H1 (cell line): ENCODE results near the gene SPOP. TPM values are rescaled to one million over a fixed set of nuclear protein-coding genes. Genes with fewer than 3 reads are reported as not detected.

Source experiments
- CTCF ChIA-PET: fragments of 300-600 bp; sonication (Branson Sonifier 250); formaldehyde crosslinking; loops from one replicate; lab custom pipeline; 2021; ENCODE audit not compliant: partially characterized antibody; lab: Charles Lee
- POLR2A ChIA-PET: fragments of 300-600 bp; sonication (Branson Sonifier 250); formaldehyde crosslinking; loops from one replicate; lab custom pipeline; 2021; ENCODE audit warnings: inconsistent platforms; ENCODE audit not compliant: partially characterized antibody; lab: Charles Lee
- DNase-seq, 2 experiments: peaks; one replicate each; pipeline versions ENCODE4 v3.0.0 to v3.0.0-alpha.2; 2010 to 2022; ENCODE audit warnings: low spot score in 2 of 2, low read depth in 1 of 2, mixed read lengths in 1 of 2
- FAIRE-seq: peaks from 2 replicates; lab custom pipeline; 2011; peaks lifted over from hg19 to GRCh38; lab: Jason Lieb, UNC
- H2AFZ ChIP-seq: 2 replicates; pipeline ENCODE4 v1.8.1; 2012; ENCODE audit warnings: low read length, inconsistent platforms
- H2AK5ac ChIP-seq: 2 replicates; pipeline ENCODE4 v1.6.1; 2013; ENCODE audit warnings: low read depth, low read length
- H2BK120ac ChIP-seq: replicated peaks from 2 replicates; pipeline ENCODE3; 2013; ENCODE audit warnings: low read depth, low read length, inconsistent platforms
- H2BK12ac ChIP-seq: 2 replicates; pipeline ENCODE4 v1.6.1; 2013; ENCODE audit warnings: low read depth, low read length
- H2BK15ac ChIP-seq: 2 replicates; pipeline ENCODE4 v1.6.1; 2013; ENCODE audit warnings: low read length
- H2BK20ac ChIP-seq: 2 replicates; pipeline ENCODE4 v1.6.1; 2013; ENCODE audit warnings: low read length
- H2BK5ac ChIP-seq: 2 replicates; pipeline ENCODE4 v1.6.1; 2013; ENCODE audit warnings: low read depth, low read length
- H3K14ac ChIP-seq: 2 replicates; pipeline ENCODE4 v1.6.1; 2013; ENCODE audit warnings: inconsistent platforms; ENCODE audit not compliant: insufficient read length
- H3K18ac ChIP-seq: 2 replicates; pipeline ENCODE4 v1.6.1; 2013; ENCODE audit warnings: low read length; ENCODE audit errors: extremely low read depth
- H3K23ac ChIP-seq: 2 replicates; pipeline ENCODE4 v1.6.1; 2013; ENCODE audit warnings: inconsistent platforms; ENCODE audit not compliant: insufficient read length
- H3K23me2 ChIP-seq: 2 replicates; pipeline ENCODE4 v1.6.1; 2013; ENCODE audit warnings: low read depth, low read length
- H3K27ac ChIP-seq: 2 replicates; pipeline ENCODE4 v1.6.1; 2011; ENCODE audit warnings: low read depth, low read length, inconsistent platforms
- H3K27me3 ChIP-seq, 4 experiments: replicated peaks in 1 of 4; 1 replicate in 1 of 4; 2 replicates in 3 of 4; pipeline versions ENCODE4 v1.6.1 to v1.8.1; 2011 to 2013; ENCODE audit warnings: low read length in 3 of 4, mild to moderate bottlenecking in 3 of 4, inconsistent platforms in 2 of 4, mixed read lengths in 2 of 4, moderate library complexity in 1 of 4; ENCODE audit not compliant: control insufficient read depth in 3 of 4, insufficient read depth in 3 of 4; ENCODE audit errors: extremely low read depth in 1 of 4
- H3K36me3 ChIP-seq, 4 experiments: 2 replicates each; pipeline versions ENCODE4 v1.6.1 to v1.8.1; 2011 to 2013; ENCODE audit warnings: mild to moderate bottlenecking in 4 of 4, low read length in 3 of 4, moderate library complexity in 2 of 4, control low read depth in 1 of 4, inconsistent platforms in 1 of 4; ENCODE audit not compliant: insufficient read depth in 4 of 4, control insufficient read depth in 2 of 4
- H3K4ac ChIP-seq: replicated peaks from 2 replicates; pipeline ENCODE3; 2013; ENCODE audit warnings: low read length, low read depth, mixed read lengths, inconsistent platforms; ENCODE audit not compliant: insufficient read length
- H3K4me1 ChIP-seq, 4 experiments: replicated peaks in 1 of 4; 1 replicate in 1 of 4; 2 replicates in 3 of 4; pipeline versions ENCODE4 v1.6.1 to v1.8.1; 2011 to 2013; ENCODE audit warnings: low read length in 3 of 4, inconsistent platforms in 2 of 4, mixed read lengths in 1 of 4; ENCODE audit not compliant: insufficient read depth in 4 of 4, control insufficient read depth in 3 of 4
- H3K4me2 ChIP-seq, 2 experiments: 2 replicates each; pipeline versions ENCODE4 v1.6.1 to v1.8.1; 2011 to 2013; ENCODE audit warnings: low read depth in 2 of 2, low read length in 2 of 2, control low read depth in 1 of 2, inconsistent platforms in 1 of 2, mild to moderate bottlenecking in 1 of 2; ENCODE audit not compliant: insufficient read depth in 1 of 2
- H3K4me3 ChIP-seq, 4 experiments: fragments of 200-600, 300-600 bp in 1 of 4; sonication (generic), shearing (Covaris generic), sonication (Bioruptor Twin) in 1 of 4; 2 replicates each; pipeline versions ENCODE4 v1.5.1 to v1.8.1; 2011 to 2016; ENCODE audit warnings: low read length in 4 of 4, low read depth in 3 of 4, control low read depth in 2 of 4, inconsistent platforms in 2 of 4, mild to moderate bottlenecking in 2 of 4, mixed read lengths in 1 of 4, moderate library complexity in 1 of 4; ENCODE audit not compliant: insufficient read depth in 2 of 4; ENCODE audit errors: extremely low read depth in 1 of 4
- H3K56ac ChIP-seq: replicated peaks from 2 replicates; pipeline ENCODE3; 2013; ENCODE audit warnings: low read depth, mild to moderate bottlenecking, mixed read lengths, low read length, inconsistent platforms; ENCODE audit not compliant: insufficient read length
- H3K79me1 ChIP-seq: 2 replicates; pipeline ENCODE4 v1.6.1; 2013; ENCODE audit warnings: low read depth, low read length, control low read depth
- H3K79me2 ChIP-seq, 2 experiments: 2 replicates each; pipeline versions ENCODE4 v1.6.1 to v1.8.1; 2012 to 2013; ENCODE audit warnings: low read length in 2 of 2, mild to moderate bottlenecking in 2 of 2, inconsistent platforms in 1 of 2; ENCODE audit not compliant: insufficient read depth in 2 of 2, control insufficient read depth in 1 of 2
- H3K9ac ChIP-seq, 4 experiments: replicated peaks in 1 of 4; 1 replicate in 1 of 4; 2 replicates in 3 of 4; pipeline versions ENCODE4 v1.6.1 to v1.8.1; 2011 to 2013; ENCODE audit warnings: low read depth in 3 of 4, low read length in 3 of 4, control low read depth in 2 of 4, mild to moderate bottlenecking in 2 of 4, moderate library complexity in 2 of 4, inconsistent platforms in 1 of 4; ENCODE audit errors: extremely low read depth in 1 of 4
- H3K9me3 ChIP-seq, 2 experiments: 2 replicates each; pipeline versions ENCODE4 v1.6.1 to v1.8.1; 2012 to 2013; ENCODE audit warnings: mild to moderate bottlenecking in 2 of 2, moderate library complexity in 2 of 2, control low read depth in 1 of 2, inconsistent platforms in 1 of 2, low read depth in 1 of 2, low read length in 1 of 2, mixed read lengths in 1 of 2; ENCODE audit not compliant: insufficient read depth in 2 of 2
- H4K20me1 ChIP-seq, 2 experiments: replicated peaks in 1 of 2; 2 replicates each; pipeline versions ENCODE3 to v1.8.1; 2011 to 2013; ENCODE audit warnings: inconsistent platforms in 2 of 2, low read length in 2 of 2, mild to moderate bottlenecking in 1 of 2; ENCODE audit not compliant: insufficient read depth in 2 of 2, control insufficient read depth in 1 of 2
- H4K5ac ChIP-seq: 2 replicates; pipeline ENCODE4 v1.6.1; 2013; ENCODE audit warnings: low read length, low read depth, mixed read lengths, inconsistent platforms; ENCODE audit not compliant: insufficient read length
- H4K8ac ChIP-seq: 2 replicates; pipeline ENCODE4 v1.8.0; 2013; ENCODE audit warnings: mild to moderate bottlenecking, moderate library complexity, low read length, inconsistent platforms; ENCODE audit not compliant: insufficient read depth; ENCODE audit errors: extremely low read depth
- H4K91ac ChIP-seq: replicated peaks from 2 replicates; pipeline ENCODE3; 2013; ENCODE audit warnings: low read length, mixed read lengths, inconsistent platforms; ENCODE audit not compliant: insufficient read length
- NANOG ChIP-seq: IDR thresholded peaks from 2 replicates; pipeline ENCODE4 v1.6.1; 2011; ENCODE audit warnings: low read length, low read depth, mild to moderate bottlenecking, inconsistent platforms; ENCODE audit not compliant: insufficient read depth, poor library complexity, severe bottlenecking
- PHF8 ChIP-seq: fragments of 200-600 bp; sonication (generic); conservative IDR thresholded peaks from 2 replicates; pipeline ENCODE4 v1.7.1; 2012; ENCODE audit warnings: low read depth, mild to moderate bottlenecking, inconsistent platforms, low read length, moderate library complexity
- RXRA ChIP-seq: IDR thresholded peaks from 2 replicates; pipeline ENCODE4 v1.6.1; 2011; ENCODE audit warnings: low read depth, mild to moderate bottlenecking, low read length, moderate library complexity; ENCODE audit not compliant: insufficient read depth
- SP2 ChIP-seq: IDR thresholded peaks from 2 replicates; pipeline ENCODE4 v1.6.1; 2012; ENCODE audit warnings: mild to moderate bottlenecking, low read length, inconsistent platforms
- SP4 ChIP-seq: IDR thresholded peaks from 2 replicates; pipeline ENCODE4 v1.6.1; 2012; ENCODE audit warnings: low read length, inconsistent platforms
- TAF7 ChIP-seq: optimal IDR thresholded peaks from 2 replicates; pipeline ENCODE3; 2011; ENCODE audit warnings: low read depth, mild to moderate bottlenecking, inconsistent platforms, low read length, moderate library complexity, borderline replicate concordance
- WGBS, 2 experiments: shearing (Covaris generic) in 1 of 2; methylation state at CpG; one replicate each; pipeline versions ENCODE4 v1.1.6 to v1.1.7; 2013 to 2015; ENCODE audit warnings: low lambda C conversion rate in 2 of 2, mixed read lengths in 2 of 2, inconsistent platforms in 1 of 2, low coverage in 1 of 2, missing lambda C conversion rate in 1 of 2; ENCODE audit not compliant: insufficient replicate concordance in 2 of 2, insufficient coverage in 1 of 2, insufficient read length in 1 of 2; ENCODE audit errors: extremely low coverage in 1 of 2, missing lambda C conversion rate in 1 of 2; 5-methylcytosine and 5-hydroxymethylcytosine counted together
- polyA plus RNA-seq, 7 experiments: library from polyadenylated mRNA; depleted of rRNA in 3 of 7; stranded (reverse) in 5 of 7; unstranded in 2 of 7; fragments of >200 nt in 5 of 7; fragments of 200-250 nt in 2 of 7; gene quantifications; 1 replicate in 5 of 7; 2 replicates in 1 of 7; 4 replicates in 1 of 7; pipeline versions ENCODE4 v1.2.1 to v1.2.3, GENCODE V29; 2011 to 2013; ENCODE audit warnings: missing spikeins in 2 of 7, mixed read lengths in 2 of 7
- total RNA-seq: library from RNA; stranded (reverse); fragmentation: NEBNext Ultra II Directional; extraction: Animal tissue kit (Norgen Biotek cat#: 25700); gene quantifications from 2 replicates; pipeline ENCODE4 v1.2.1, GENCODE V29; 2021

Gene SPOP
- total and polyA plus RNA-seq, 2 of the 8 experiments (the other 6 are each of a cell fraction or from before 2014, with no cell fraction given), result 13.3 to 25.6 TPM

DNA sequence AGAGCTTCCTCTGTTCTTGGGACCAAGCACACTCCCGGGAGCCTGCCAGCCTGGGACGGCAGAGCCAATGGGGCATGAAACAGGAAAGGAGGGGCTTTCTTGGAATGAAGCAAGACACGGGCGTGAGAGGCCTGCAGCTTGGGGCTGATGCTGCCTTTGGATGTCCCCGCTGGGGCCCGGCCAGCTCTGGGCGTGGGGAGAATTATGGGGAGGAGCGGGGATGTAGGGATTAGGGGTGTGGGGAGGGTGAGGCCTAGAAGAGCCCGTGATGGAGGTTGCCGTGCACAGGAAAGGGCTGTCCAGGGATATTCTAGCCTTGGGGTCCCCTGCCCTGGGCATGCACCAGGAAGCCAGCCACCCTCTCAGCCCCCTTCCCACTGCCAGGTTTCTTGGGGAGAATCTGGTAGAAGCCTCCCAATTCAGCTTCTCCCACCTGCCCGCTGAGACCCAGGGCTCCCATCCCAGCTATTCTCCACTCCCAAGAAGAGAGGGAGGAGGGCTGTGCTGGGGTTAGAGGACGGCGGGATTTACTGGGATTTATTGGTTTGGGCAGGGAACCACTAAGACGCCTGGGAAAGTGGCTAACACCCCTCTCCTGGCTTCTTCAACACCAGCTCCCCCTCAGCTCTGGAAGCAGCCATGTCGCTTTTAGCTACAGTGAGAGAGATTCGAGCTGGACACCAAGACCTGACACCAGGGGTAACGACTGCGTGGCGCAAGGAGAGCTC is 122.2 kb downstream of the SPOP start:
- ChIA-PET CTCF (interaction anchor here (0.6 to 16.4 kb wide), 54 partner anchors 10 to 519 kb away, joined by 3 to 228 read pairs (median 8); partner anchors contain the start of genes NGFR, NXPH3, PHB1 and PHOSPHO1), POLR2A (interaction anchor here (0.6 to 1.4 kb wide), 5 partner anchors 10 to 153 kb away, joined by 3 to 5 read pairs (median 4); no protein-coding TSS in a partner anchor)
- peak overlapping the region in 1 of 2 experiments; percentile 30; a peak in 2 of 4 replicates for H3K4me2 ChIP-seq
- WGBS, 2 experiments, result 74% methylated on average over 19 of the region's 19 CpGs; no CpG with 5 or more reads in 1 of the 2 experiments
- no peak for DNase-seq
- H4K20me1 ChIP-seq, result no peaks in the 10 kb centered on the region
- H2BK120ac ChIP-seq, result no peak overlapping the region
- H3K14ac ChIP-seq, result no peak overlapping the region
- H3K27ac ChIP-seq, result no peak overlapping the region
- TF ChIP-seq RXRA (no peak), SP4 (no peak), PHF8 (no peak), TAF7 (no peak), NANOG (no peak), SP2 (no peak)
- TF ChIP-seq, all 59 proteins: peak for 0
- no peaks in the 10 kb centered on the region for H3K4me1 ChIP-seq
- H2BK20ac ChIP-seq, result peak overlapping the region; percentile 4; the same call in 1 of the 2 replicates
- no peak overlapping the region for H3K9ac ChIP-seq
- peak overlapping the region; percentile 90 for H3K4ac ChIP-seq
- H4K8ac ChIP-seq, result peak overlapping the region; percentile 82
- no peak overlapping the region for H2AK5ac ChIP-seq
- peak overlapping the region; percentile 22; the same call in 1 of the 2 replicates for H2BK12ac ChIP-seq
- H3K79me2 ChIP-seq, result no peaks in the 10 kb centered on the region
- peak overlapping the region in 1 of 4 experiments; percentile 15; a peak in 1 of 8 replicates for H3K4me3 ChIP-seq
- no peak overlapping the region; the same call in 1 of the 2 replicates for H2BK15ac ChIP-seq
- no peaks in the 10 kb centered on the region for H3K23me2 ChIP-seq
- peak overlapping the region; percentile 51 for H4K5ac ChIP-seq
- H3K56ac ChIP-seq, result no peak overlapping the region
- H3K36me3 ChIP-seq, result no peaks in the 10 kb centered on the region
- no peaks in the 10 kb centered on the region for H3K79me1 ChIP-seq
- H3K18ac ChIP-seq, result no peak overlapping the region
- no peak overlapping the region for H3K23ac ChIP-seq
- H3K27me3 ChIP-seq, result peaks cover 0 to 3% (median 1%) of the 10 kb centered on the region in 4 experiments; a peak in 2 of 7 replicates
- H2BK5ac ChIP-seq, result no peak overlapping the region
- peak overlapping the region; percentile 98 for H2AFZ ChIP-seq
- peak overlapping the region; percentile 61 for H4K91ac ChIP-seq
- H3K9me3 ChIP-seq, result no peaks in the 10 kb centered on the region
- FAIRE-seq, result no peak
